ENCODE data around the gene OTOP2. TPM values are rescaled to one million over a fixed set of nuclear protein-coding genes. Genes with fewer than 3 reads are reported as not detected.

Gene OTOP2
- total and polyA plus RNA-seq, 9 of the 15 experiments (the other 6 are each of a cell fraction or from before 2014, with no cell fraction given) = 0.04 to 0.36 (median 0.14) TPM; not detected in 1

- no peak for TF ChIP-seq RERE (CRISPR knock-in tag; IDR thresholded peaks at IDR 0.05; ENCODE audit: borderline replicate concordance)
- peak; percentile 96 to 99 for TF ChIP-seq RAD21 (CRISPR knock-in tag; conservative IDR thresholded peaks at IDR 0.05 in 1 of 2, IDR thresholded peaks at IDR 0.05 in 1 of 2)
- TF ChIP-seq SMARCA4 (IDR thresholded peaks at IDR 0.05) = no peak
- TF ChIP-seq HDAC1 (IDR thresholded peaks at IDR 0.05) = no peak
- TF ChIP-seq MYBL2 (IDR thresholded peaks at IDR 0.05; ENCODE audit: low read depth) = no peak
- no peak for TF ChIP-seq MYBL2 (CRISPR knock-in tag; IDR thresholded peaks at IDR 0.05; ENCODE audit: borderline replicate concordance)
- TF ChIP-seq, protein P1, sequence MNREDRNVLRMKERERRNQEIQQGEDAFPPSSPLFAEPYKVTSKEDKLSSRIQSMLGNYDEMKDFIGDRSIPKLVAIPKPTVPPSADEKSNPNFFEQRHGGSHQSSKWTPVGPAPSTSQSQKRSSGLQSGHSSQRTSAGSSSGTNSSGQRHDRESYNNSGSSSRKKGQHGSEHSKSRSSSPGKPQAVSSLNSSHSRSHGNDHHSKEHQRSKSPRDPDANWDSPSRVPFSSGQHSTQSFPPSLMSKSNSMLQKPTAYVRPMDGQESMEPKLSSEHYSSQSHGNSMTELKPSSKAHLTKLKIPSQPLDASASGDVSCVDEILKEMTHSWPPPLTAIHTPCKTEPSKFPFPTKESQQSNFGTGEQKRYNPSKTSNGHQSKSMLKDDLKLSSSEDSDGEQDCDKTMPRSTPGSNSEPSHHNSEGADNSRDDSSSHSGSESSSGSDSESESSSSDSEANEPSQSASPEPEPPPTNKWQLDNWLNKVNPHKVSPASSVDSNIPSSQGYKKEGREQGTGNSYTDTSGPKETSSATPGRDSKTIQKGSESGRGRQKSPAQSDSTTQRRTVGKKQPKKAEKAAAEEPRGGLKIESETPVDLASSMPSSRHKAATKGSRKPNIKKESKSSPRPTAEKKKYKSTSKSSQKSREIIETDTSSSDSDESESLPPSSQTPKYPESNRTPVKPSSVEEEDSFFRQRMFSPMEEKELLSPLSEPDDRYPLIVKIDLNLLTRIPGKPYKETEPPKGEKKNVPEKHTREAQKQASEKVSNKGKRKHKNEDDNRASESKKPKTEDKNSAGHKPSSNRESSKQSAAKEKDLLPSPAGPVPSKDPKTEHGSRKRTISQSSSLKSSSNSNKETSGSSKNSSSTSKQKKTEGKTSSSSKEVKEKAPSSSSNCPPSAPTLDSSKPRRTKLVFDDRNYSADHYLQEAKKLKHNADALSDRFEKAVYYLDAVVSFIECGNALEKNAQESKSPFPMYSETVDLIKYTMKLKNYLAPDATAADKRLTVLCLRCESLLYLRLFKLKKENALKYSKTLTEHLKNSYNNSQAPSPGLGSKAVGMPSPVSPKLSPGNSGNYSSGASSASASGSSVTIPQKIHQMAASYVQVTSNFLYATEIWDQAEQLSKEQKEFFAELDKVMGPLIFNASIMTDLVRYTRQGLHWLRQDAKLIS (CRISPR knock-in tag; IDR thresholded peaks at IDR 0.05) = no peak
- peak; percentile 35; the same call in 1 of the 2 replicates for TF ChIP-seq ZBTB33 (CRISPR knock-in tag; IDR thresholded peaks at IDR 0.05)
- no peak for TF ChIP-seq ZNF408 (CRISPR knock-in tag; IDR thresholded peaks at IDR 0.05; ENCODE audit: low read depth)
- TF ChIP-seq STAG1 (CRISPR knock-in tag; IDR thresholded peaks at IDR 0.05; ENCODE audit: borderline replicate concordance) = peak; percentile 75; the same call in 1 of the 2 replicates
- TF ChIP-seq KLF6 (CRISPR knock-in tag; IDR thresholded peaks at IDR 0.05; ENCODE audit: borderline replicate concordance) = no peak
- no peak for TF ChIP-seq NRF1 (conservative IDR thresholded peaks at IDR 0.05 in 1 of 2, IDR thresholded peaks at IDR 0.05 in 1 of 2)
- TF ChIP-seq CBX1 (IDR thresholded peaks at IDR 0.05; ENCODE audit: low read depth) = no peak
- no peak for TF ChIP-seq ZNF395 (CRISPR knock-in tag; IDR thresholded peaks at IDR 0.05)
These were observed 37.7 kb downstream of the OTOP2 start (continued) for GRCh38 chr17:74961657-74962350.
